Measurements from ENCODE around the gene THSD7A.

Gene THSD7A

DNA sequence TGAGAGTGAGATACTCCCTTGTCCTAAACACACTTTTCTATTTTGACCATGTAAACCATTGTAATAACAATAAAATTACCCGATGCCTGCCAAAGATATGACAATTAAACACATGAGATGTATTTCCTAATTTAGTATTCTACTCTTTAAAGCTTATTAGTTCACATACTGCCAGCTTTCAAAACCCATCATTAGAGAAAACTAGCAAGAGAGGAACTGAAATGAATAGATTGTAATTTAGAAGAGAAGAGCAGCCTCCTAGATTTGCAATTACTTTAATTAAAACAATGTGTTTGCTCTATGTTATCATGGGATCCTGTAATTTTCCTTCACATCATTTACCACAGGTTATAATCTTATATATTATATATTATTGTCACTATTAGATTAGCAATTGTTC is 428.2 kb downstream of the THSD7A start:
- TF ChIP-seq CTCF (IDR thresholded peaks at IDR 0.05; ENCODE audit: control insufficient read depth, extremely low read depth, insufficient read depth) = no peak
- no peak overlapping the region for H3K4me3 ChIP-seq (ENCODE audit: low read depth, low read length)
- DNase-seq (ENCODE audit: low read depth) = no peak

- no peak for TF ChIP-seq CTCF (IDR thresholded peaks at IDR 0.05; ENCODE audit: control insufficient read depth, extremely low read depth, insufficient read depth)
These were observed 437.6 kb downstream of the THSD7A start for GRCh38 chr7:11394438-11394837.

GRCh38 chr7:11379641-11380040 is 452.4 kb downstream of the THSD7A start:
- TF ChIP-seq CTCF (IDR thresholded peaks at IDR 0.05; ENCODE audit: control insufficient read depth, extremely low read depth, insufficient read depth) = no peak
- no peak for DNase-seq (ENCODE audit: low read depth)
- H3K4me3 ChIP-seq (ENCODE audit: low read depth, low read length) = no peak overlapping the region

More at GRCh38 chr7:11394438-11394837, 437.6 kb downstream of the THSD7A start:
- H3K4me3 ChIP-seq (ENCODE audit: low read depth, low read length) = no peak overlapping the region
- no peak for DNase-seq (ENCODE audit: low read depth)

- TF ChIP-seq CTCF (IDR thresholded peaks at IDR 0.05; ENCODE audit: control insufficient read depth, extremely low read depth, insufficient read depth) = no peak
- DNase-seq (ENCODE audit: low read depth) = no peak
- no peak overlapping the region for H3K4me3 ChIP-seq (ENCODE audit: low read depth, low read length)
These were observed 455.5 kb downstream of the THSD7A start for GRCh38 chr7:11376529-11376928.

DNA sequence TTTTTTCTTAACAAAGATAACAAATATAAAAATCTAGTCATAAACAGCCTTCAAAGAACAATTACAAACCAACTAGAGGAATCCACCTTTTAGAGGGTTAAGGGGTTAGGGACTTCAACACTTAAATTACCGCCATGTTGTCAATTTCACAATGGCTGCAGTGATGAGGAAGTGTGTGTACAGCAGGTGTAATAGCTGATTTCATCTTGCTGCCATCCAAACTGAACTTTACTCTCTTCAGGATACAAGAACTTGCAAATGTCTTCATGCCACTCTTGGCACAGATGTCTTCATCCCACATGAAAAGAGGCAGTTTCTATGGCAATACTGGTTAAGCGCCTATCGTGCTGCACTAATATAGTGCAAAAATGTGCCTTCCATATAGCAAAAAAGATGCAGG is 457.4 kb downstream of the THSD7A start:
- DNase-seq (ENCODE audit: low read depth) = no peak
- no peak for TF ChIP-seq CTCF (IDR thresholded peaks at IDR 0.05; ENCODE audit: control insufficient read depth, extremely low read depth, insufficient read depth)
- H3K4me3 ChIP-seq (ENCODE audit: low read depth, low read length) = no peak overlapping the region

DNA sequence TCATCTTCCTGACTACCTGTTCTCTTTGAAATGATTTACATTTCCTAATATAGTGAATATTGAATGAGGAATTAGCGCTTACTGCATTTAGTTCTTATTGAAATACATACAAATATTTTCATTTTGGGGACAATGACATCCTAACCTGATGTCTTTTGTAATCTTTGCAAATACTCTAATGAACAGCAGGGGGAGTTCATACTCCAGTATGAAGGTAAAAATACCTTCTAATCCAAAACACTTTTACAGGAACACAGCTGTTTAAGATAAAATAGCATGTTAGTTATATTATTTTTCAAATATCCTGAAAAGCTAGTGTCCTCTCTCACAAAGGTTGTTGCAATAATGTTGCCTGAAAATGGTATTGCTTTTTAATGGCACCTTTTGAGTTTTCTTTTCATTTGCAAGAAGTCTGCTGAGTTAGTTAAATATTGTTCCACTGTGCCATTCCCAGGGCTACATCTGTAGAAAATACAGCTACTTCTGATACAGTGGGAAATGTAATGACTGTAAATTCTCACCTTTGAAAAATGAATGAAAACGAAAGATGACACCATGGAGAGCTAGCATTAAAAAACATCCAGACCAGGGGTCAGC is 458.4 kb downstream of the THSD7A start:
- TF ChIP-seq CTCF (IDR thresholded peaks at IDR 0.05; ENCODE audit: control insufficient read depth, extremely low read depth, insufficient read depth) = peak; percentile 58
- no peak for DNase-seq (ENCODE audit: low read depth)
- no peak overlapping the region for H3K4me3 ChIP-seq (ENCODE audit: low read depth, low read length)

GRCh38 chr7:11369696-11370095 is 462.3 kb downstream of the THSD7A start:
- TF ChIP-seq CTCF (IDR thresholded peaks at IDR 0.05; ENCODE audit: control insufficient read depth, extremely low read depth, insufficient read depth) = no peak
- DNase-seq (ENCODE audit: low read depth) = no peak
- H3K4me3 ChIP-seq (ENCODE audit: low read depth, low read length) = no peak overlapping the region

All from LNCaP clone FGC (cell line).